Measurements from ENCODE around the gene UGDH.

The UGDH gene

GRCh38 chr4:39450618-39451017, 76.6 kb downstream of the UGDH start:
- DNase-seq: no peak
